ENCODE results near the gene FGFR4.

Gene FGFR4

GRCh38 chr5:177065491-177065890, 21.2 kb upstream of the FGFR4 start:
- DNase-seq (ENCODE audit: insufficient read length) (no peak), FAIRE-seq (no peak)

GRCh38 chr5:177066224-177066623, 20.5 kb upstream of the FGFR4 start:
- no peak for DNase-seq (ENCODE audit: insufficient read length)
- TF ChIP-seq POLR2AphosphoS5 (IDR thresholded peaks at IDR 0.05; ENCODE audit: low read depth, low read length) = no peak
- no peak for TF ChIP-seq POLR2A (IDR thresholded peaks at IDR 0.05; ENCODE audit: low read depth, low read length)
- FAIRE-seq = no peak

More at GRCh38 chr5:177065491-177065890, 21.2 kb upstream of the FGFR4 start:
- no peak for TF ChIP-seq TAF1 (IDR thresholded peaks at IDR 0.05; ENCODE audit: borderline replicate concordance, low read depth, low read length)
- TF ChIP-seq POLR2AphosphoS5 (IDR thresholded peaks at IDR 0.05; ENCODE audit: low read depth, low read length) = no peak
- no peak for TF ChIP-seq POLR2A (IDR thresholded peaks at IDR 0.05; ENCODE audit: low read depth, low read length)

DNA sequence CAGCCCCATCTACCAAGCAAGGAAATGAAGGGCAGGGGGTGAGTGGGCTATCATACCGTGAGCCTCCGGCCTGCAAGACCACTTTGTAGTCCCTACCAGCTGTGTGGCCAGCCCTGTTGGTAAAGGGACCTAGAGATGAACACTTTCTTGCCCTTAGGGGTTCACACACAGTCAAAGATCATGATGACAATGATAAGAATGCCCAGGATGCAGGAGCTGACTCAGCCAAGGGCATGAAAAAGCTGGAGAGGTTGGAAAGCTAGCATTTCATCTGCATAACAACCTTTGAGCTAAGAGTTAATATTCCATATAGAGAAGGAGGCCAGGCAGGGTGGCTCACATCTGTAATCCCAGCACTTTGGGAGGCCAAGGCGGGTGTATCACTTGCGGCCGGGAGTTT, 19.2 kb upstream of the FGFR4 start:
- DNase-seq (ENCODE audit: insufficient read length) (no peak), FAIRE-seq (no peak)
- TF ChIP-seq TAF1 (IDR thresholded peaks at IDR 0.05; ENCODE audit: borderline replicate concordance, low read depth, low read length) = no peak
- no peak for TF ChIP-seq POLR2AphosphoS5 (IDR thresholded peaks at IDR 0.05; ENCODE audit: low read depth, low read length)
- no peak for TF ChIP-seq POLR2A (IDR thresholded peaks at IDR 0.05; ENCODE audit: low read depth, low read length)

- TF ChIP-seq POLR2A (IDR thresholded peaks at IDR 0.05; ENCODE audit: low read depth, low read length) (no peak), TAF1 (IDR thresholded peaks at IDR 0.05; ENCODE audit: borderline replicate concordance, low read depth, low read length) (no peak), POLR2AphosphoS5 (IDR thresholded peaks at IDR 0.05; ENCODE audit: low read depth, low read length) (no peak)
- FAIRE-seq = no peak
- no peak for DNase-seq (ENCODE audit: insufficient read length)
Measured at GRCh38 chr5:177070536-177071191, 16.1 kb upstream of the FGFR4 start.

DNA sequence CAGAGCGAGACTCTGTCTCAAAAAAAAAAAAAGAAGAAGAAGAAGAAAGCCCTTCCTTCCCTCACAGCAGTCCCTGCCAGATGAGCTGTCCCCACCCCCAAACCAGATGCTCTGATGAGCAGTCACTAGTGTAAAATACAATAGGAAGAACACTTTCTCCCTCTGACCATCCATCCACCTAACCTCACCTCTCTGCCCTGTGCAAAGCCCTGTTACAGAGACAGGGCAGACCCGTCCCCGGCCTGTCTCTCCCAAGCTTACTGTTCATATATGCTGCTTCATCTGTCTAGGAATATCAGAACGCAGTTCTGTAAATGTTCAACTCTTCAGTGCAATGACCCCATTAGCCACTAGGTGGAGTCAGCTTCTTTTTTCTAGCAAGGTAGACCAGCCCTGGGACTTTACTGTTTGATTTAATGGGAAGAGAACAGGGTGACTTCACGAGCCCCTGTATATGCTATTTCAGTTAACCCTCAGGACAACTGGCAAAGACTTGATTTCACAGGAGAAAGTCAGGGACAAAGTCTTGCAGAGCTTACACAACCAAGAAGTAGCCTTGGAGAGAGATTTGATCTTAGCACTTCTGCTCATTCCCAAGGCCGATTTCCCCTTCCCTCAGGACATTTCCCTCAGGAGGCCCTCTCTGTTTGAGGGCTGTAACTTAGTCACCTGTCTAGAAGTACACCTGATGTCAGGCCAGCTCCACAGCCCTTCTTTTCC, 14.9 kb upstream of the FGFR4 start:
- peak; percentile 88 for FAIRE-seq
- TF ChIP-seq POLR2A (IDR thresholded peaks at IDR 0.05; ENCODE audit: low read depth, low read length) = no peak
- no peak for TF ChIP-seq TAF1 (IDR thresholded peaks at IDR 0.05; ENCODE audit: borderline replicate concordance, low read depth, low read length)
- TF ChIP-seq POLR2AphosphoS5 (IDR thresholded peaks at IDR 0.05; ENCODE audit: low read depth, low read length) = no peak
- DNase-seq (ENCODE audit: insufficient read length) = no peak

DNA sequence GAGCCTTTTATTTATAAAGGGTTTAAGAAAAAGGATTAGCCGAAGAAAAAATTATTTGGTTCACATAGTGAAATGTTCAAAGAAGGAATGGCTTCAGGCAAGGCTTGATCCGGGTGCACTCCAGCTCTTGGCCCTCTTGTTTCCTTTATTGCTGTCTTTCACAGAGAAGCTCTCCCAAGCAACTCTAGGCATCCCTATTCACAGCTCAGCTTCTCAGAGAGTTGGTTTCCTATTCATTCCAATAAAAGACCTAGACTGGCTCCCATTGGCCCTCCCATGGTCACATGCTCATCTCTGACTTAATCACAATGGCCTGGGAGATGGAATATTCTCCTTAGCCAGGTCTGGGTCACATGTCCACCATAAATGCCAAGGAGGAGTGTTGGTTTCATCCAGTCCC, 9.4 kb upstream of the FGFR4 start:
- TF ChIP-seq TAF1 (IDR thresholded peaks at IDR 0.05; ENCODE audit: borderline replicate concordance, low read depth, low read length) = no peak
- no peak for TF ChIP-seq POLR2A (IDR thresholded peaks at IDR 0.05; ENCODE audit: low read depth, low read length)
- no peak for TF ChIP-seq POLR2AphosphoS5 (IDR thresholded peaks at IDR 0.05; ENCODE audit: low read depth, low read length)
- FAIRE-seq (no peak), DNase-seq (ENCODE audit: insufficient read length) (no peak)

- no peak for FAIRE-seq
- DNase-seq (ENCODE audit: insufficient read length) = no peak
- TF ChIP-seq TAF1 (IDR thresholded peaks at IDR 0.05; ENCODE audit: borderline replicate concordance, low read depth, low read length) (no peak), POLR2AphosphoS5 (IDR thresholded peaks at IDR 0.05; ENCODE audit: low read depth, low read length) (no peak), POLR2A (IDR thresholded peaks at IDR 0.05; ENCODE audit: low read depth, low read length) (no peak)
Measured at GRCh38 chr5:177079606-177080005, 7.1 kb upstream of the FGFR4 start.

GRCh38 chr5:177080265-177080664, 6.5 kb upstream of the FGFR4 start:
- no peak for FAIRE-seq
- TF ChIP-seq POLR2AphosphoS5 (IDR thresholded peaks at IDR 0.05; ENCODE audit: low read depth, low read length) = no peak
- TF ChIP-seq TAF1 (IDR thresholded peaks at IDR 0.05; ENCODE audit: borderline replicate concordance, low read depth, low read length) = no peak
- no peak for TF ChIP-seq POLR2A (IDR thresholded peaks at IDR 0.05; ENCODE audit: low read depth, low read length)
- no peak for DNase-seq (ENCODE audit: insufficient read length)

- TF ChIP-seq POLR2AphosphoS5 (IDR thresholded peaks at IDR 0.05; ENCODE audit: low read depth, low read length) = no peak
- TF ChIP-seq POLR2A (IDR thresholded peaks at IDR 0.05; ENCODE audit: low read depth, low read length) = no peak
- TF ChIP-seq TAF1 (IDR thresholded peaks at IDR 0.05; ENCODE audit: borderline replicate concordance, low read depth, low read length) = no peak
- DNase-seq (ENCODE audit: insufficient read length) = no peak
- no peak for FAIRE-seq
Measured at GRCh38 chr5:177081859-177082258, 4.9 kb upstream of the FGFR4 start.

- TF ChIP-seq POLR2A (IDR thresholded peaks at IDR 0.05; ENCODE audit: low read depth, low read length) = no peak
- no peak for TF ChIP-seq POLR2AphosphoS5 (IDR thresholded peaks at IDR 0.05; ENCODE audit: low read depth, low read length)
- TF ChIP-seq TAF1 (IDR thresholded peaks at IDR 0.05; ENCODE audit: borderline replicate concordance, low read depth, low read length) = no peak
- DNase-seq (ENCODE audit: insufficient read length) (no peak), FAIRE-seq (no peak)
Measured at GRCh38 chr5:177083357-177083756, 3.4 kb upstream of the FGFR4 start.

DNA sequence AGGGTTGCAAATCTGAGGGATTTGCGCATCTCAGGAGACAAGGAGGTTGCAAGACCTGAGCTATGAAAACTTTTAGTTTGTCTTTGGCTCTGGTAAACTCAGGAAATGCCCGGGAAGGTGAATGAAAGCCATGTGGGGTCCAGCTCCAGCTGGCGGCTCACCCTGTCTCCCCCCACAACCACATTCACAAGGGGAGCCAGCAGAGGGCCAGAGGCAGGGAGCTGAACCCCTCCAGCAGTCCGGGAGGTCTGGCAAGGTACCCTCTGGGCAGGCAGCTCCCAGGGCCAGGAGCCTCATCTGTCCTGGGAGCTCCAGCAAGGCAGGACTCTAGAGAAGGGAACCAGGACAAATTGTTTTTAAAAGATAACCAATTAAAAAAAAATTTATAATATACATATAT, 2.5 kb upstream of the FGFR4 start:
- no peak for FAIRE-seq
- no peak for DNase-seq (ENCODE audit: insufficient read length)
- TF ChIP-seq TAF1 (IDR thresholded peaks at IDR 0.05; ENCODE audit: borderline replicate concordance, low read depth, low read length) = no peak
- no peak for TF ChIP-seq POLR2A (IDR thresholded peaks at IDR 0.05; ENCODE audit: low read depth, low read length)
- TF ChIP-seq POLR2AphosphoS5 (IDR thresholded peaks at IDR 0.05; ENCODE audit: low read depth, low read length) = no peak

All from GM12892 (cell line).